Body of pancreas (tissue), 4 donors: Measurements from ENCODE around the gene SH3BP4.

Source experiments
- POLR2A ChIP-seq, 3 donors: fragments of 450-650 bp; IDR thresholded peaks; one replicate each; pipeline ENCODE4 v1.6.1; 2016; ENCODE audit warnings: antibody characterized with exemption in 3 of 3, mild to moderate bottlenecking in 2 of 3
- TF ChIP-seq, protein P1 (sequence below), 7 experiments: fragments of 450-650 bp in 4 of 7; fragments of 200-600 bp in 3 of 7; sonication (generic) in 3 of 7; IDR thresholded peaks; one replicate each; pipeline ENCODE4 v1.5.1; 2016 to 2019; ENCODE audit warnings: antibody characterized with exemption in 7 of 7

DNA sequence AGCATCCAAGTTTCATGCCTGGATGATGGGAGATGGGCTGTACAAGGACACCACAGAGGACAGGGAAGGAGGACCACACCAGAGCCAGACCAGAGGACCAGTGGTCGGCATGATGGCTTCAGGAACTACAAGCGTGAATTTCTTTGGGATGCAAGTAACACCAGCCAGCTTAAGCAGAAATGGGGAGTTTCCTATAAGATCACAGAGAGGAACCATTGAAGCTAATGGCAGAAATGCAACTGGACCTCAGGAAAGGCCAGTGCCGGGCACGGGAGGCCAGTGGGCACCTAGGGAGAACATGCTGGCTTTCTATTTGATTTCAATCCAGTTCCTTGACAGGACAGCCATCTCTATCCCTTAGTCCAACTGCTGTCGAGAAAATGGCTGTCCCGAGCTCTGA is 145.4 kb downstream of the SH3BP4 start:
- no peak for TF ChIP-seq POLR2A (IDR thresholded peaks at IDR 0.05)
- TF ChIP-seq, protein P1, sequence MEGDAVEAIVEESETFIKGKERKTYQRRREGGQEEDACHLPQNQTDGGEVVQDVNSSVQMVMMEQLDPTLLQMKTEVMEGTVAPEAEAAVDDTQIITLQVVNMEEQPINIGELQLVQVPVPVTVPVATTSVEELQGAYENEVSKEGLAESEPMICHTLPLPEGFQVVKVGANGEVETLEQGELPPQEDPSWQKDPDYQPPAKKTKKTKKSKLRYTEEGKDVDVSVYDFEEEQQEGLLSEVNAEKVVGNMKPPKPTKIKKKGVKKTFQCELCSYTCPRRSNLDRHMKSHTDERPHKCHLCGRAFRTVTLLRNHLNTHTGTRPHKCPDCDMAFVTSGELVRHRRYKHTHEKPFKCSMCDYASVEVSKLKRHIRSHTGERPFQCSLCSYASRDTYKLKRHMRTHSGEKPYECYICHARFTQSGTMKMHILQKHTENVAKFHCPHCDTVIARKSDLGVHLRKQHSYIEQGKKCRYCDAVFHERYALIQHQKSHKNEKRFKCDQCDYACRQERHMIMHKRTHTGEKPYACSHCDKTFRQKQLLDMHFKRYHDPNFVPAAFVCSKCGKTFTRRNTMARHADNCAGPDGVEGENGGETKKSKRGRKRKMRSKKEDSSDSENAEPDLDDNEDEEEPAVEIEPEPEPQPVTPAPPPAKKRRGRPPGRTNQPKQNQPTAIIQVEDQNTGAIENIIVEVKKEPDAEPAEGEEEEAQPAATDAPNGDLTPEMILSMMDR (IDR thresholded peaks at IDR 0.05) = no peak
